ENCODE data around the gene CCHCR1. TPM values are rescaled to one million over a fixed set of nuclear protein-coding genes. Genes with fewer than 3 reads are reported as not detected.

Gene CCHCR1
- total and polyA plus RNA-seq, 9 of the 15 experiments (the other 6 are each of a cell fraction or from before 2014, with no cell fraction given), result 1.2 to 47.3 (median 32.0) TPM

GRCh38 chr6:31157513-31158139 is at the start of gene CCHCR1 (continued):
- TF ChIP-seq ARID3B (CRISPR knock-in tag; IDR thresholded peaks at IDR 0.05; ENCODE audit: borderline replicate concordance), result no peak
- TF ChIP-seq ESRRA (IDR thresholded peaks at IDR 0.05; ENCODE audit: borderline replicate concordance, low read depth), result no peak
- TF ChIP-seq NFXL1 (CRISPR knock-in tag; IDR thresholded peaks at IDR 0.05), result no peak
- no peak for TF ChIP-seq ZNF785 (CRISPR knock-in tag; IDR thresholded peaks at IDR 0.05)
- TF ChIP-seq CREM (IDR thresholded peaks at IDR 0.05; ENCODE audit: low read depth), result no peak
- no peak for TF ChIP-seq GMEB1 (CRISPR knock-in tag; IDR thresholded peaks at IDR 0.05)
- TF ChIP-seq HLTF (IDR thresholded peaks at IDR 0.05), result peak; percentile 69; the same call in 1 of the 2 replicates
- no peak for TF ChIP-seq KDM1A (IDR thresholded peaks at IDR 0.05)
- no peak for TF ChIP-seq SMAD1 (IDR thresholded peaks at IDR 0.05; ENCODE audit: low read depth, low read length, partially characterized antibody)
- no peak for TF ChIP-seq NUFIP1 (IDR thresholded peaks at IDR 0.05; ENCODE audit: partially characterized antibody)
- no peak for TF ChIP-seq ZNF143 (CRISPR knock-in tag; IDR thresholded peaks at IDR 0.05)
- no peak for TF ChIP-seq YBX1 (IDR thresholded peaks at IDR 0.05)
- no peak for TF ChIP-seq STAT5B (CRISPR knock-in tag; IDR thresholded peaks at IDR 0.05)
- TF ChIP-seq HBP1 (CRISPR knock-in tag; IDR thresholded peaks at IDR 0.05), result peak; percentile 77; the same call in 1 of the 2 replicates
- TF ChIP-seq ZNF212 (CRISPR knock-in tag; IDR thresholded peaks at IDR 0.05), result no peak
- no peak for TF ChIP-seq ZNF311 (CRISPR knock-in tag; IDR thresholded peaks at IDR 0.05)
- TF ChIP-seq MLX (CRISPR knock-in tag; conservative IDR thresholded peaks at IDR 0.05), result no peak
- no peak for TF ChIP-seq ZBTB11 (CRISPR knock-in tag; IDR thresholded peaks at IDR 0.05)
- TF ChIP-seq ZNF695 (CRISPR knock-in tag; IDR thresholded peaks at IDR 0.05), result no peak
- no peak for TF ChIP-seq ZNF77 (CRISPR knock-in tag; IDR thresholded peaks at IDR 0.05)
- TF ChIP-seq ZKSCAN8 (CRISPR knock-in tag; IDR thresholded peaks at IDR 0.05), result no peak
